IPS-20b (cell line): ENCODE results near the gene KLHL1.

Source experiments
- H3K27ac ChIP-seq: one replicate; pipeline ENCODE4 v1.5.1; 2013; ENCODE audit warnings: low read length
- H3K27me3 ChIP-seq: 2 replicates; pipeline ENCODE4 v1.6.1; 2013; ENCODE audit warnings: mild to moderate bottlenecking, low read length, inconsistent platforms; ENCODE audit not compliant: insufficient read depth
- H3K36me3 ChIP-seq: 2 replicates; pipeline ENCODE4 v1.6.1; 2013; ENCODE audit warnings: low read depth, mild to moderate bottlenecking, inconsistent platforms, low read length, moderate library complexity; ENCODE audit not compliant: insufficient read depth
- H3K4me1 ChIP-seq: 2 replicates; pipeline ENCODE4 v1.6.1; 2013; ENCODE audit warnings: mild to moderate bottlenecking, control low read depth, inconsistent platforms, low read length, moderate library complexity; ENCODE audit not compliant: insufficient read depth
- H3K4me3 ChIP-seq: 2 replicates; pipeline ENCODE4 v1.5.1; 2013; ENCODE audit warnings: mild to moderate bottlenecking, low read length, inconsistent platforms
- H3K9ac ChIP-seq: 2 replicates; pipeline ENCODE4 v1.6.1; 2013; ENCODE audit warnings: low read depth, mild to moderate bottlenecking, inconsistent platforms, low read length, moderate library complexity
- H3K9me3 ChIP-seq: 2 replicates; pipeline ENCODE4 v1.6.1; 2013; ENCODE audit warnings: mild to moderate bottlenecking, low read depth, low read length, inconsistent platforms; ENCODE audit not compliant: insufficient read depth

The KLHL1 gene

DNA sequence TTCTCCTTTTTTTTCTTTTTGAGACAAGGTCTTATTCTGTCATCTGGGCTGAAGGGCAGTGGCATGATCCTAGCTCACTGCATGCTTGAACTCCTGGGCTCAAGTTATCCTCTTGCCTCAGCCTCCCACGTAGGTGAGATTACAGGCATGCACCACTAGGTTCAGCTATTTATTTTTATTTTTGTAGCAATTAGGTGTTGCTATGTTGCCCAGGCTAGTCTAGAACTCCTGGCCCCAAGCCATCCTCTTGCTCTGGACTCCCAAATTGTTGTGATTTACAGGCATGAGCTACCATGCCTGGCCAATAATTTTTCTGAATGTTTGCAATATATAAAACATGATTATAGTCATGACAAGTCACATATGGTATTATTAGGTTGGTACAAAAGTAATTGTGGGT lies 161.7 kb downstream of the KLHL1 start:
- H3K27me3 ChIP-seq, result no peaks in the 10 kb centered on the region
- no peaks in the 10 kb centered on the region for H3K36me3 ChIP-seq
- no peak overlapping the region for H3K4me3 ChIP-seq
- H3K9me3 ChIP-seq, result no peaks in the 10 kb centered on the region
- no peak overlapping the region for H3K27ac ChIP-seq
- no peaks in the 10 kb centered on the region for H3K4me1 ChIP-seq
- H3K9ac ChIP-seq, result no peak overlapping the region

DNA sequence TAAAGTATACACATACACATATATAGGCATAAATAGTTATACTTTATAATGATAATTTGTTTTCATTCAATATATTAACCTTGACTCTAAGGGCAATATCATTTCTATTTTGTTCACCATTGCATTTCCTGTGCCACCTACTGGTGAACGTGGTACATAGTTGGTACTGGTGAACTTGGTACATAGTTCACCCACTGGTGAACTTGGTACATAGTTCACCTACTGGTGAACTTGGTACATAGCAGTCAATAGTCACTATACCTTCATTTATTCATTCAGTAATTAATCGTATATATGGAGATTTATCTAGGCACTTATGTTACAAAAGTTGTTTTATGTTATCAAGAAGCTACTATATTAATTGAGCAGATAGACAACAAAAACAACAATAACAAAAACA lies 173.2 kb downstream of the KLHL1 start:
- H3K9me3 ChIP-seq, result no peaks in the 10 kb centered on the region
- no peak overlapping the region for H3K4me3 ChIP-seq
- H3K27me3 ChIP-seq, result no peaks in the 10 kb centered on the region
- no peaks in the 10 kb centered on the region for H3K36me3 ChIP-seq
- H3K4me1 ChIP-seq, result no peaks in the 10 kb centered on the region
- H3K27ac ChIP-seq, result no peak overlapping the region
- H3K9ac ChIP-seq, result no peak overlapping the region

DNA sequence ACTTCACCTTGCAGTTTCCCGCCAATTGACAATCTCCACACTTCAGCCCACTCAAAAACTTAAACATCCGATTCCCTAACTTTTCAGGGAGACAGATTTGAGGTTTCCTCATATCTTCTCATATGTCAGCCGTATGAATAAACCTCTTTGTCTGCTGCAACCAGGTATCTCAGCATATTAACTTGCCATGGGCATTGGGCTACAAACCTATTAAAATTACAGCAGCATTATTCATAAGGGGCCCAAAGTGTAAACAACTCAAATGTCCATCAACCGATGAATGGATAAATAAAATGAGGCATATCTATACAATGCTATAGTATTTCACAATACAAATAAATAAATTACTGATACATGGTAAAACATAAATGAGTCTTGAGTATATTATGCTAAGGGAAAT lies 180.0 kb downstream of the KLHL1 start:
- no peaks in the 10 kb centered on the region for H3K4me1 ChIP-seq
- no peak overlapping the region for H3K4me3 ChIP-seq
- H3K36me3 ChIP-seq, result no peaks in the 10 kb centered on the region
- H3K27me3 ChIP-seq, result no peaks in the 10 kb centered on the region
- H3K27ac ChIP-seq, result no peak overlapping the region
- H3K9me3 ChIP-seq, result no peaks in the 10 kb centered on the region
- no peak overlapping the region for H3K9ac ChIP-seq

DNA sequence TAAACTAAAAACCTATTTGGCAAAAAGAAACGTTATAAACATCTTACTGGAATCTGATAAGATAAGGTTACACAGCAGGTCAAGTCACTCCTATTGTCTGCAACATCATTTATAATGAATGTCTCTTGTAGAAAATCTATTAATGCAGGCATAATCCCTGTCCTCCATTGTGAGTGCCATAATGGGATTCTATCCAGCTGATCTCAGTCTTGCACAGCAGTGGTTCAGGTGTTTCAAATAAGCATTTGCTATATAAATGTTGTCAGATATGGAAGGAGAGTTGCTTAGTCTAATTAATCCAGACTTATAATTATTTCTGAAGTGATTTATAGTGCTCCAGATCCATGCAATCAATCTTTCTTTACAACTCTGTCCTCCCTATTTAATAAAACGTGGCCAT lies 187.1 kb downstream of the KLHL1 start:
- Histone ChIP-seq H3K9me3 (no peaks in the 10 kb centered on the region), H3K27me3 (no peaks in the 10 kb centered on the region), H3K9ac (no peak overlapping the region), H3K4me1 (no peaks in the 10 kb centered on the region; the same call in 1 of the 2 replicates), H3K27ac (no peak overlapping the region), H3K4me3 (no peak overlapping the region), H3K36me3 (no peaks in the 10 kb centered on the region)

DNA sequence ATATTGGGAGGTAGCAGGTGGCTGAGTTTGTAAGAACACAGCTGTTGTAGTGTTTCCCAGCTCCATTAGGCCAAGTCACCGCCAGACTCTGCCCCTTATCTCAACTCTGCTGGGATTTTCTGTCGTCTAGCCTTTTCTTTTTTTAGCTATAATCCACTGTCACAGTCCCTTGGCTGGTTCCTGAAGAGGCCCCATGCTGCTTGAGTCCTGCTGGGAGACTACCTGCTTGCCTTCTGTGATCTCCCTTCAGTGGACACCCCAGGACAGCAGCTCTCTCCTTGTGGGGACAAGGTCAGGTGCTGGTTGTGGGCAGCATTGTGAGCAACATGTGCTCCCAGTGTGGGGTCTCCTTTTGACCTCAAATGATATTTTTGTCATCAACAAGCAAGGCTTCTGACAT lies 195.6 kb downstream of the KLHL1 start:
- Histone ChIP-seq H3K9ac (no peak overlapping the region), H3K27ac (no peak overlapping the region), H3K27me3 (no peaks in the 10 kb centered on the region), H3K36me3 (no peaks in the 10 kb centered on the region), H3K9me3 (no peaks in the 10 kb centered on the region), H3K4me1 (no peaks in the 10 kb centered on the region), H3K4me3 (no peak overlapping the region)

DNA sequence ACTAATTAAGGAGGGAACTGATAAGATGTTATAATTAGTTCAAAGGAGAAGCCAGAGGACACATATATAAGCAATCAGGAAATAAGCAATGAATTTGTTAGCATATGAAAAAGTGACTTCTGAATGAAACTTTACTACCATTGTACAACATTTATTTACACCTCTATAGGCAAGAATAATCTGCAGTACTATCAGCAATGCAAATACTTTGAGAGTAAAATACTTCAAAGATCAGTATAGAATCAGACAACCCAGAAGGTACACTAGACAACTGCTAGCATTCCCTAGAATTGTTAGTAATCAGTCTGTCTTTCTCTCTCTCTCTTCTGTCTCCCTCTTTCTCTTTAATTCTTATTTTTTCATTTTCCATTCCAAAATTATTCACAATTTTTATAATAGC lies 197.5 kb downstream of the KLHL1 start:
- Histone ChIP-seq H3K36me3 (no peaks in the 10 kb centered on the region), H3K4me1 (no peaks in the 10 kb centered on the region), H3K4me3 (no peak overlapping the region), H3K9me3 (no peaks in the 10 kb centered on the region), H3K27me3 (no peaks in the 10 kb centered on the region), H3K9ac (no peak overlapping the region), H3K27ac (no peak overlapping the region)

DNA sequence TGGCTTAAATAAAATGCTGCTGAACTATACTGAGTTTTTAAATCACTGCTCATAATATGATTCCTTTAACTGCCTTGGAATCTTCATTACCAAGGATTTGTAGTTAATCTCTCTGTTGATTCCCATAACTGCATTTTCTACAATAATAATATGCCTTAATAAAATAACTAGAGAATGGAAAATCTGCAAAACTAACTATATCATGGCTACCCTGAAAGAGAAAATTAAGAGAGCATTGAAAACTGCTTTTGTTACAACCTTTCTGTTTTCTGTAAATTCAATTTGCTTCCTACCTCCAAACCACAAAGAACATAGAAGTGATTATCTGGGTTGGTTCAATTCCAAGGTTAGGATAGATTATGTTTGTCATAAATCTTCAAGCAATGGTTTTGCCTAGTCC lies 203.5 kb downstream of the KLHL1 start:
- no peaks in the 10 kb centered on the region for H3K27me3 ChIP-seq
- no peak overlapping the region for H3K4me3 ChIP-seq
- no peaks in the 10 kb centered on the region for H3K4me1 ChIP-seq
- no peaks in the 10 kb centered on the region for H3K9me3 ChIP-seq
- H3K9ac ChIP-seq, result no peak overlapping the region
- no peak overlapping the region for H3K27ac ChIP-seq
- no peaks in the 10 kb centered on the region for H3K36me3 ChIP-seq

DNA sequence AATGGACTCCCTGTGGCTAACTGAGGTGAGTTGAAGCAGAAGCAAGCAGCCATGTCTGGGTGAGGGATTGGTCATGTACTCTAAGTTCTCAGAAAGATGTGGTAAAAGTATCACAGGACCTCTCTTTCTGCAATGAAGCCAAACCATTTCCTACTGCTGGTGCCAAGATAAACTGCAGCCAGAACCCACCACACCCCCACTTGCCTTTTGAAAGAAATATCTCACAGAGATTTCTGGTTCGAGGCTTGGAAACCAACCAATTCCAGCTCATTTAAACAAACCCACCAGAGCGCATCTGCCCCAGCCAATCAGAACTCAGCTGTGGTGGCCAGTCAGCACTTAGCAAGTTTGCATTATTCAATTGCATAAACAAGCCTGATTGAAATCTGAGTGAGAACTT lies 205.2 kb downstream of the KLHL1 start:
- Histone ChIP-seq H3K4me1 (no peaks in the 10 kb centered on the region), H3K9ac (no peak overlapping the region), H3K4me3 (no peak overlapping the region), H3K27me3 (no peaks in the 10 kb centered on the region), H3K36me3 (no peaks in the 10 kb centered on the region), H3K9me3 (no peaks in the 10 kb centered on the region), H3K27ac (no peak overlapping the region)

DNA sequence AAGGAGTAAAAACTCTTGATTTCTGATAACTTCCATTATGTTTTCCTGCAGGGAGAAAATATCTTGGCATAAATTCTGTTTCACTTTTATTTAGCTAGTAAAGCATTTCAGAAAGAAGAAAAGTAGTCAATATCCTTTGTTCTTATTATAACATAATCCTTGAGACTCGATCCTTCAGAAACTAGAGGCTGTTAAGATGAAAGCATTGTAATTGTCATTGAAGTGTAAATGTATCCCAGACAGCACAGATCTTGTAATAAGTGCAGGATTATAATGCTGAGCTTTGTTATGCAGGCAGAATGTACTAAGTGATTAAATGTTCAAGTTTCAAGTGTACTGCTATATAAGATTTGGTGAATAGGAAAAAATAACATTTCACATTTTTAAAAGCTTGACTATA lies 225.8 kb downstream of the KLHL1 start:
- Histone ChIP-seq H3K9me3 (no peaks in the 10 kb centered on the region), H3K27me3 (no peaks in the 10 kb centered on the region), H3K27ac (no peak overlapping the region), H3K4me1 (no peaks in the 10 kb centered on the region), H3K9ac (no peak overlapping the region), H3K4me3 (no peak overlapping the region), H3K36me3 (no peaks in the 10 kb centered on the region)

DNA sequence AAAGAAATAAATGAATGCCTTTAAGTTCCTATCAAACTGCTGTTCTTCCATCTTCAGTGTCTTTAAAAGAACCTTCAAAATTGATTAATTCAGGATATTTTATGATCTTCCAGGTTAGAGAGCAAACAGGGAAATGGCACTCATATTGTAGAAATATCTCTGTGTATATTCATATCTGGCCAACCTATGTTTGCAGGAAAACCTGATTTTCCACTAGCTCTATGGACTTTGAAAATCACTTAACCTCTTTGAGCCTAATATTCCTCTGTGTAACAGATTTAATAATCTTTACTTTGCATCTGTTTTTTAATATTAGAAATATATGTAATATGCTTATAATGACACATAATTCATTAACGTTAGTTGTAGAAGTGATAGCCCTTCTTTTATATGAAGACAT lies 228.3 kb downstream of the KLHL1 start:
- Histone ChIP-seq H3K4me3 (no peak overlapping the region), H3K27me3 (no peaks in the 10 kb centered on the region), H3K9ac (no peak overlapping the region), H3K27ac (no peak overlapping the region), H3K36me3 (no peaks in the 10 kb centered on the region), H3K9me3 (no peaks in the 10 kb centered on the region), H3K4me1 (no peaks in the 10 kb centered on the region)

DNA sequence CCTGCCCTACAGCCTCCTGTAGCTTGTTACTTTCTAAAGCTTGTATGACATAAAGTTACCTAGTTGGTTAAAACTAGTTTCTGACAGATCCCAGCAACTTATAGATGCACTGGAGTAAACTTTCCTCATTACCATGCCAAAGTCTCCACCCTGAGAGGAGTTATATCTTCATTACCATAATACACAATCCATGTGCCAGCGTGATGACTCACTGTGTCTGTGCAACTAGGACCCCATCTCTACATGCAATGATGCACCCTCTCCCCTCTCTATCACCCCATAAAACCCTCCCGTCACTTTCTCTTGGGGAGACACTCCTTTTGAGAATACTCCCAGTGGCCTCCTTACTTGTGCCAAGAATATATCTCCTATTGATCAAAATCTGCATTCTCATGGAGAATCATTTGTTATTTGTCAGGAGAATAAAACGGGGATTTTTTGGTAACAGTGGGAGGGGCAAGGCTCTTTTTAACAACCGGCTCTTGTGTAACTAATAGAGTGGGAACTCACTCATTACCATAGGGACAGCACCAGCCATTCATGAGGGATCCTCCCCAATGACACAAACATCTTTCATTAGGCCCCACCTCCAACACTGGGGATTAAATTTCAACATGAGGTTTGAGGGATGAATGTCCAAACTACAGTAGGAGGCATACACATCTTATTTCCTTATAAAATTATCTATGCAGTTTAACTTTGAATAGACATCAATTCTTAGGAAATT lies 235.8 kb downstream of the KLHL1 start:
- Histone ChIP-seq H3K27ac (no peak overlapping the region), H3K36me3 (no peaks in the 10 kb centered on the region), H3K4me1 (no peaks in the 10 kb centered on the region), H3K4me3 (no peak overlapping the region), H3K27me3 (no peaks in the 10 kb centered on the region), H3K9ac (no peak overlapping the region), H3K9me3 (no peaks in the 10 kb centered on the region)

DNA sequence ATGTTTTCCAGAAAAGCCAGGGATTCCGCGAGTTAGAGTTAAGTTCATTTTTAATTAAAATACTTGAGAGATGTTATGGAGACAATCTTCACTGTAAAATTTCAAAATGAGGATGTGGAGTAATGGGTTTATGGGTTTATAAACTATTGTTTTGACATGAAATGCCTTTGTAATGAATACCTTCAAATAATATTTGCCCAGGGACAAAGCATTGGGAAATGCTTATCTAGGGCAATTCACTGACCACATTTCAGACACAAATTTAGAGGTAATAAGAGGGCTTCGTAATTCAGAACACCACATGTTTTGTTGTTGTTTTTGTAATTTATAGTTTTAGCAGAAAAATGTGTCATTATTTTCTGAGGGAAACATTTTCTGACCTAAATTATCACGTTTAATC lies 241.7 kb downstream of the KLHL1 start:
- Histone ChIP-seq H3K36me3 (no peaks in the 10 kb centered on the region), H3K4me3 (no peak overlapping the region), H3K27me3 (no peaks in the 10 kb centered on the region), H3K4me1 (no peaks in the 10 kb centered on the region), H3K9ac (no peak overlapping the region), H3K9me3 (no peaks in the 10 kb centered on the region), H3K27ac (no peak overlapping the region)
